22Rv1 (cell line): ENCODE data around the gene LAGE3.

ENCODE experiments used
- ZFX ChIP-seq: fragments of 450-650 bp; IDR thresholded peaks from 2 replicates; pipeline ENCODE4 v1.6.1; 2017; ENCODE audit warnings: antibody characterized with exemption, borderline replicate concordance
- TF ChIP-seq, protein P1 (sequence below): fragments of 450-650 bp; IDR thresholded peaks from 2 replicates; pipeline ENCODE4 v1.5.1; 2017; ENCODE audit warnings: mild to moderate bottlenecking

DNA sequence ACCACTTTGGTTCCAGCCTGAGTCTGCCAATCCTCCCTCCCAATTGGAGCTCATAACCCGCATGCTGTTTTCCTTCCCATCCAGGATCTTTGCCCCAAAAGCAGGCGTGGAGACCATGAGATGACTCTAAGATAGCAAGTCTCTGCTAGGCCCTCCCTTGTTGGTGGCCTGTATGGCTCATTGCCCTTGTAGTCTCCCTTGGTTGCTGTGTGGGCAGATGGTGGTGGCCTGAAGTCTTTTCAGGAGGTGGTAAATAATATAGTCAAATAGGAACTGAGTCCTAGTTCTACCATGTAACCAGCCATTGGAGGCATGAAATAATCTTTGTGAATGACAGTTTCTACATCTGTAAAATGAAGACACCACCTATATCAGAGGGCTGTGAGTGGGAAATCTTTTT lies 49.4 kb downstream of the LAGE3 start:
- TF ChIP-seq, protein P1, sequence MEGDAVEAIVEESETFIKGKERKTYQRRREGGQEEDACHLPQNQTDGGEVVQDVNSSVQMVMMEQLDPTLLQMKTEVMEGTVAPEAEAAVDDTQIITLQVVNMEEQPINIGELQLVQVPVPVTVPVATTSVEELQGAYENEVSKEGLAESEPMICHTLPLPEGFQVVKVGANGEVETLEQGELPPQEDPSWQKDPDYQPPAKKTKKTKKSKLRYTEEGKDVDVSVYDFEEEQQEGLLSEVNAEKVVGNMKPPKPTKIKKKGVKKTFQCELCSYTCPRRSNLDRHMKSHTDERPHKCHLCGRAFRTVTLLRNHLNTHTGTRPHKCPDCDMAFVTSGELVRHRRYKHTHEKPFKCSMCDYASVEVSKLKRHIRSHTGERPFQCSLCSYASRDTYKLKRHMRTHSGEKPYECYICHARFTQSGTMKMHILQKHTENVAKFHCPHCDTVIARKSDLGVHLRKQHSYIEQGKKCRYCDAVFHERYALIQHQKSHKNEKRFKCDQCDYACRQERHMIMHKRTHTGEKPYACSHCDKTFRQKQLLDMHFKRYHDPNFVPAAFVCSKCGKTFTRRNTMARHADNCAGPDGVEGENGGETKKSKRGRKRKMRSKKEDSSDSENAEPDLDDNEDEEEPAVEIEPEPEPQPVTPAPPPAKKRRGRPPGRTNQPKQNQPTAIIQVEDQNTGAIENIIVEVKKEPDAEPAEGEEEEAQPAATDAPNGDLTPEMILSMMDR, result no peak
- no peak for TF ChIP-seq ZFX
